HEK293 (cell line): ENCODE data around the gene KAT2B.

Experiments used
- HOXC10 ChIP-seq: sonication (generic); formaldehyde crosslinking; IDR thresholded peaks from 2 replicates; pipeline ENCODE4 v1.8.1; 2023; ENCODE audit warnings: mild to moderate bottlenecking, missing genetic modification reagents
- KLF7 ChIP-seq: fragments of 450-650 bp; formaldehyde crosslinking; IDR thresholded peaks from 2 replicates; pipeline ENCODE4 v1.5.1; 2016; ENCODE audit warnings: missing biosample characterization, missing genetic modification characterization, borderline replicate concordance
- MEIS1 ChIP-seq: sonication (generic); formaldehyde crosslinking; IDR thresholded peaks from 2 replicates; pipeline ENCODE4 v1.8.1; 2022; ENCODE audit warnings: missing genetic modification reagents, mild to moderate bottlenecking, borderline replicate concordance
- PBX3 ChIP-seq: sonication (generic); formaldehyde crosslinking; IDR thresholded peaks from 2 replicates; pipeline ENCODE4 v1.8.1; 2022; ENCODE audit warnings: mild to moderate bottlenecking, moderate library complexity, missing genetic modification reagents
- PRDM10 ChIP-seq: fragments of 450-650 bp; formaldehyde crosslinking; IDR thresholded peaks from 2 replicates; pipeline ENCODE4 v1.5.1; 2016; ENCODE audit warnings: missing biosample characterization, missing genetic modification characterization
- PRDM6 ChIP-seq: fragments of 450-650 bp; formaldehyde crosslinking; IDR thresholded peaks from 2 replicates; pipeline ENCODE4 v1.5.1; 2017; ENCODE audit warnings: missing biosample characterization, missing genetic modification characterization
- REPIN1 ChIP-seq: fragments of 450-650 bp; formaldehyde crosslinking; IDR thresholded peaks from 2 replicates; pipeline ENCODE4 v1.5.1; 2017; ENCODE audit warnings: missing biosample characterization, missing genetic modification characterization, low read depth
- SALL2 ChIP-seq: fragments of 450-650 bp; formaldehyde crosslinking; IDR thresholded peaks from 2 replicates; pipeline ENCODE4 v1.5.0; 2017; ENCODE audit warnings: missing biosample characterization, mild to moderate bottlenecking, missing genetic modification characterization, borderline replicate concordance
- SP7 ChIP-seq: fragments of 450-650 bp; formaldehyde crosslinking; IDR thresholded peaks from 2 replicates; pipeline ENCODE4 v1.5.1; 2016; ENCODE audit warnings: missing biosample characterization, missing genetic modification characterization
- ZBTB20 ChIP-seq: fragments of 450-650 bp; formaldehyde crosslinking; IDR thresholded peaks from 2 replicates; pipeline ENCODE4 v1.5.1; 2016; ENCODE audit warnings: missing biosample characterization, missing genetic modification characterization
- ZFHX2 ChIP-seq: fragments of 450-650 bp; formaldehyde crosslinking; conservative IDR thresholded peaks from 2 replicates; pipeline ENCODE4 v1.5.1; 2016; ENCODE audit warnings: missing biosample characterization, missing genetic modification characterization
- ZFP37 ChIP-seq: fragments of 450-650 bp; formaldehyde crosslinking; IDR thresholded peaks from 2 replicates; pipeline ENCODE4 v1.5.1; 2016; ENCODE audit warnings: missing biosample characterization, missing genetic modification characterization
- ZNF155 ChIP-seq: fragments of 450-650 bp; formaldehyde crosslinking; IDR thresholded peaks from 2 replicates; pipeline ENCODE4 v1.5.1; 2016; ENCODE audit warnings: missing biosample characterization, missing genetic modification characterization
- ZNF211 ChIP-seq: fragments of 450-650 bp; formaldehyde crosslinking; IDR thresholded peaks from 2 replicates; pipeline ENCODE4 v1.5.1; 2016; ENCODE audit warnings: low read depth, missing biosample characterization, missing genetic modification characterization
- ZNF221 ChIP-seq: fragments of 450-650 bp; formaldehyde crosslinking; IDR thresholded peaks from 2 replicates; pipeline ENCODE4 v1.5.1; 2017; ENCODE audit warnings: missing biosample characterization, missing genetic modification characterization, borderline replicate concordance
- ZNF239 ChIP-seq: fragments of 450-650 bp; formaldehyde crosslinking; IDR thresholded peaks from 2 replicates; pipeline ENCODE4 v1.5.1; 2016; ENCODE audit warnings: missing biosample characterization, missing genetic modification characterization
- ZNF26 ChIP-seq: fragments of 450-650 bp; formaldehyde crosslinking; IDR thresholded peaks from 2 replicates; pipeline ENCODE4 v1.5.1; 2016; ENCODE audit warnings: missing biosample characterization, missing genetic modification characterization
- ZNF366 ChIP-seq: fragments of 450-650 bp; formaldehyde crosslinking; conservative IDR thresholded peaks from 2 replicates; pipeline ENCODE4 v1.5.1; 2016; ENCODE audit warnings: missing biosample characterization, missing genetic modification characterization
- ZNF398 ChIP-seq: fragments of 450-650 bp; formaldehyde crosslinking; IDR thresholded peaks from 2 replicates; pipeline ENCODE4 v1.5.1; 2017; ENCODE audit warnings: missing biosample characterization, missing genetic modification characterization
- ZNF513 ChIP-seq: fragments of 450-650 bp; IDR thresholded peaks from 2 replicates; pipeline ENCODE4 v1.5.1; 2018; ENCODE audit warnings: missing biosample characterization, missing genetic modification characterization
- ZNF549 ChIP-seq: fragments of 450-650 bp; IDR thresholded peaks from 2 replicates; pipeline ENCODE4 v1.5.1; 2018; ENCODE audit warnings: missing biosample characterization, missing genetic modification characterization, mild to moderate bottlenecking, inconsistent platforms, moderate library complexity
- ZNF558 ChIP-seq: fragments of 450-650 bp; formaldehyde crosslinking; IDR thresholded peaks from 2 replicates; pipeline ENCODE4 v1.5.1; 2016; ENCODE audit warnings: missing biosample characterization, missing genetic modification characterization
- ZNF561 ChIP-seq: fragments of 450-650 bp; IDR thresholded peaks from 2 replicates; pipeline ENCODE4 v1.5.1; 2018; ENCODE audit warnings: missing biosample characterization, missing genetic modification characterization, borderline replicate concordance
- ZNF580 ChIP-seq: fragments of 450-650 bp; formaldehyde crosslinking; IDR thresholded peaks from 2 replicates; pipeline ENCODE4 v1.5.1; 2016; ENCODE audit warnings: missing biosample characterization, missing genetic modification characterization
- ZNF600 ChIP-seq: fragments of 450-650 bp; formaldehyde crosslinking; IDR thresholded peaks from 2 replicates; pipeline ENCODE4 v1.5.1; 2016; ENCODE audit warnings: missing biosample characterization, missing genetic modification characterization
- ZNF624 ChIP-seq: fragments of 450-650 bp; formaldehyde crosslinking; IDR thresholded peaks from 2 replicates; pipeline ENCODE4 v1.5.1; 2017; ENCODE audit warnings: missing biosample characterization, missing genetic modification characterization
- ZNF626 ChIP-seq: fragments of 450-650 bp; sonication (Bioruptor Pico); formaldehyde crosslinking; IDR thresholded peaks from 2 replicates; pipeline ENCODE4 v1.5.1; 2018; ENCODE audit warnings: missing biosample characterization, missing genetic modification characterization, inconsistent platforms
- ZNF791 ChIP-seq: fragments of 450-650 bp; formaldehyde crosslinking; IDR thresholded peaks from 2 replicates; pipeline ENCODE4 v1.5.1; 2016; ENCODE audit warnings: missing biosample characterization, missing genetic modification characterization
- ZNF837 ChIP-seq: fragments of 450-650 bp; formaldehyde crosslinking; IDR thresholded peaks from 2 replicates; pipeline ENCODE4 v1.5.1; 2016; ENCODE audit warnings: missing biosample characterization, missing genetic modification characterization

The KAT2B gene

GRCh38 chr3:20054549-20054987 is 14.3 kb downstream of the KAT2B start (continued):
- TF ChIP-seq ZNF398 (tag by site-specific recombination) (0 out of 2 replicates have a peak, but pooled peaks have one; percentile 13), PBX3 (CRISPR knock-in tag) (no peak), ZNF211 (no peak), MEIS1 (CRISPR knock-in tag) (no peak), ZNF561 (peak; percentile 42; the same call in 1 of the 2 replicates), KLF7 (tag by site-specific recombination) (no peak), ZNF513 (tag by site-specific recombination) (no peak; the same call in 1 of the 2 replicates), ZNF221 (tag by site-specific recombination) (no peak), ZNF558 (peak; percentile 50; the same call in 1 of the 2 replicates), ZNF624 (tag by site-specific recombination) (no peak), ZNF600 (tag by site-specific recombination) (0 out of 2 replicates have a peak, but pooled peaks have one; percentile 47), PRDM6 (tag by site-specific recombination) (peak; percentile 19; the same call in 1 of the 2 replicates), REPIN1 (tag by site-specific recombination) (no peak), SP7 (tag by site-specific recombination) (peak; percentile 60), ZNF366 (tag by site-specific recombination) (peak; percentile 72), PRDM10 (tag by site-specific recombination) (peak; percentile 51; the same call in 1 of the 2 replicates), HOXC10 (CRISPR knock-in tag) (no peak), ZNF155 (tag by site-specific recombination) (no peak), ZNF549 (no peak), ZBTB20 (tag by site-specific recombination) (0 out of 2 replicates have a peak, but pooled peaks have one; percentile 28), ZNF26 (tag by site-specific recombination) (no peak), ZNF239 (tag by site-specific recombination) (no peak), ZNF626 (tag by site-specific recombination) (no peak), ZNF837 (tag by site-specific recombination) (no peak), ZFHX2 (tag by site-specific recombination) (no peak), ZFP37 (no peak; the same call in 1 of the 2 replicates), ZNF791 (tag by site-specific recombination) (no peak), ZNF580 (tag by site-specific recombination) (no peak), SALL2 (tag by site-specific recombination) (no peak)
